ENCODE measurements around the gene AP2A2.

- TF ChIP-seq CTCF (IDR thresholded peaks at IDR 0.05) (no peak), POLR2A (IDR thresholded peaks at IDR 0.05) (no peak)
These were observed 98.3 kb downstream of the AP2A2 start for GRCh38 chr11:1023811-1024596.

All from lower leg skin (tissue), 3 donors.